K562 (cell line): Measurements from ENCODE around the gene GJA5. TPM values are rescaled to one million over a fixed set of nuclear protein-coding genes. Genes with fewer than 3 reads are reported as not detected.

ENCODE experiments used
- ATAC-seq: fragments of 200-7000 bp; cut with Tn5 transposase; 3 replicates; pipeline ENCODE4 v1.9.1; 2020; ENCODE audit warnings: moderate library complexity
- BruUV-seq: library from RNA; stranded (reverse); fragments of 400-500 nt; replicated peaks from 2 replicates; lab custom pipeline; 2021; lab: Mats Ljungman, UMichigan
- CTCF ChIA-PET: fragments of 300-600 bp; formaldehyde crosslinking; extraction: SDS; loops from one replicate; lab custom pipeline; 2021; ENCODE audit warnings: low intra/inter-chr PET ratio; lab: Yijun Ruan, JAX
- POLR2A ChIA-PET: fragments of 300-600, 350-650 bp; sonication (Branson Sonifier 250); formaldehyde crosslinking; extraction: SDS; loops from one replicate; lab custom pipeline; 2021; ENCODE audit warnings: antibody characterized with exemption, inconsistent platforms; lab: Yijun Ruan, JAX
- DNase-seq, 4 experiments: peaks; one replicate each; pipeline versions ENCODE4 v3.0.0 to v3.0.0-alpha.2; 2011 to 2018; ENCODE audit warnings: low spot score in 3 of 4, mixed read lengths in 3 of 4; ENCODE audit errors: extremely low read depth in 1 of 4
- FAIRE-seq: peaks from 2 replicates; lab custom pipeline; 2011; peaks lifted over from hg19 to GRCh38; lab: Jason Lieb, UNC
- H2AFZ ChIP-seq: 2 replicates; pipeline ENCODE4 v1.6.0; 2011; ENCODE audit warnings: low read depth, low read length, control low read depth, inconsistent platforms
- H3K27ac ChIP-seq: fragments of 200-600 bp; 3 replicates; pipeline ENCODE4 v1.8.0; 2011; ENCODE audit warnings: low read depth, mild to moderate bottlenecking, control low read depth, inconsistent platforms, low read length, moderate library complexity, mixed read lengths; ENCODE audit errors: extremely low read depth
- H3K27me3 ChIP-seq, 2 experiments: fragments of 300-600 bp in 1 of 2; 2 replicates in 1 of 2; 3 replicates in 1 of 2; pipeline versions ENCODE4 v1.6.0 to v1.8.0; 2011; ENCODE audit warnings: inconsistent platforms in 2 of 2, low read length in 2 of 2, mild to moderate bottlenecking in 1 of 2, mixed read lengths in 1 of 2, moderate library complexity in 1 of 2; ENCODE audit not compliant: control insufficient read depth in 2 of 2, insufficient read depth in 2 of 2
- H3K36me3 ChIP-seq: fragments of 300-600 bp; 3 replicates; pipeline ENCODE4 v1.8.0; 2011; ENCODE audit warnings: mild to moderate bottlenecking, low read length, inconsistent platforms; ENCODE audit not compliant: control insufficient read depth, insufficient read depth
- H3K4me1 ChIP-seq, 2 experiments: fragments of 200-600 bp in 1 of 2; replicated peaks in 1 of 2; 2 replicates in 1 of 2; 3 replicates in 1 of 2; pipeline versions ENCODE4 v1.5.1 to v1.8.0; 2011; ENCODE audit warnings: inconsistent platforms in 2 of 2, low read length in 2 of 2, mild to moderate bottlenecking in 1 of 2, mixed read lengths in 1 of 2, moderate library complexity in 1 of 2; ENCODE audit not compliant: control insufficient read depth in 2 of 2, insufficient read depth in 2 of 2
- H3K4me2 ChIP-seq: 2 replicates; pipeline ENCODE4 v1.6.1; 2011; ENCODE audit warnings: low read length, control low read depth, inconsistent platforms, mixed read lengths; ENCODE audit not compliant: insufficient read depth
- H3K4me3 ChIP-seq: fragments of 200-600 bp; sonication (generic), shearing (Covaris generic); 2 replicates; pipeline ENCODE4 v1.5.1; 2016; ENCODE audit warnings: control low read depth, inconsistent platforms
- H3K79me2 ChIP-seq: fragments of 200-600 bp; 3 replicates; pipeline ENCODE4 v1.8.0; 2011; ENCODE audit warnings: low read length, inconsistent platforms; ENCODE audit not compliant: control insufficient read depth, insufficient read depth
- H3K9ac ChIP-seq, 2 experiments: 2 replicates each; pipeline versions ENCODE4 v1.6.0 to v1.6.1; 2011; ENCODE audit warnings: low read depth in 2 of 2, low read length in 2 of 2, control low read depth in 1 of 2, inconsistent platforms in 1 of 2, mild to moderate bottlenecking in 1 of 2, mixed read lengths in 1 of 2; ENCODE audit not compliant: insufficient read depth in 1 of 2
- H3K9me1 ChIP-seq: one replicate; pipeline ENCODE4 v1.6.0; 2011; ENCODE audit warnings: inconsistent platforms, mild to moderate bottlenecking, low read length, moderate library complexity; ENCODE audit not compliant: control insufficient read depth, insufficient read depth
- H3K9me3 ChIP-seq: replicated peaks from 2 replicates; pipeline ENCODE4 v1.5.1; 2011; ENCODE audit warnings: low read depth, low read length, inconsistent platforms; ENCODE audit not compliant: control insufficient read depth, insufficient read depth
- H4K20me1 ChIP-seq: replicated peaks from 2 replicates; pipeline ENCODE4 v1.6.1; 2011; ENCODE audit warnings: low read length, inconsistent platforms, mixed read lengths; ENCODE audit not compliant: control insufficient read depth, insufficient read depth
- LCOR ChIP-seq: sonication (generic); formaldehyde crosslinking; IDR thresholded peaks from 2 replicates; pipeline ENCODE4 v1.8.0; 2022; ENCODE audit warnings: mild to moderate bottlenecking, missing genetic modification reagents
- MCM5 ChIP-seq: fragments of 450-650 bp; IDR thresholded peaks from 2 replicates; pipeline ENCODE4 v1.6.1; 2016; ENCODE audit warnings: low read depth
- NFIC ChIP-seq: fragments of 450-650 bp; IDR thresholded peaks from 2 replicates; pipeline ENCODE4 v1.6.1; 2017; ENCODE audit warnings: mild to moderate bottlenecking, inconsistent platforms
- RHOXF2B ChIP-seq: fragments of 250-450 bp; sonication (Bioruptor Pico); conservative IDR thresholded peaks from 2 replicates; pipeline ENCODE4 v1.5.1; 2021
- STAT5B ChIP-seq: fragments of 250-450 bp; sonication (Bioruptor Pico); IDR thresholded peaks from 2 replicates; pipeline ENCODE4 v1.8.0; 2021; ENCODE audit warnings: mild to moderate bottlenecking, inconsistent platforms
- TAF15 ChIP-seq: fragments of 200-400 bp; formaldehyde crosslinking; IDR thresholded peaks from 2 replicates; pipeline ENCODE4 v1.6.1; 2017; ENCODE audit warnings: mild to moderate bottlenecking, low read depth, low read length, moderate library complexity
- ZNF124 ChIP-seq: sonication (generic); formaldehyde crosslinking; IDR thresholded peaks from 2 replicates; pipeline ENCODE4 v1.8.1; 2022; ENCODE audit warnings: missing genetic modification reagents
- WGBS: fragments of 100-300 bp; shearing (Covaris generic); methylation state at CpG from one replicate; pipeline ENCODE4 v1.1.6; 2016; ENCODE audit warnings: low coverage, mixed read lengths; ENCODE audit not compliant: insufficient coverage; ENCODE audit errors: missing lambda C conversion rate; 5-methylcytosine and 5-hydroxymethylcytosine counted together
- in situ Hi-C: fragments of 300-500 bp; cut with MboI; formaldehyde crosslinking; loops from 4 replicates; pipeline ENCODE4 v1.15.0; 2018; ENCODE audit warnings: inconsistent platforms, mixed read lengths
- intact Hi-C: fragments of 100-400 bp; cut with micrococcal nuclease; formaldehyde crosslinking; loops from 2 replicates; pipeline ENCODE4 v1.14.2; 2022
- polyA plus RNA-seq, 8 experiments: library from polyadenylated mRNA; depleted of rRNA in 4 of 8; stranded (reverse) in 5 of 8; unstranded in 3 of 8; fragments of >200 nt; fragmentation: Nextera tagmentation in 2 of 8; fragmentation: Illumina TruSeq in 1 of 8; extraction: Ambion mirVana in 2 of 8; extraction: Trizol in 1 of 8; gene quantifications; 2 replicates each; pipeline versions ENCODE4 v1.2.1 to v1.2.3, GENCODE V29; 2011 to 2014; ENCODE audit warnings: inconsistent platforms in 1 of 8, missing spikeins in 1 of 8
- total RNA-seq, 7 experiments: library from RNA; depleted of rRNA in 6 of 7; stranded (reverse); fragments of >200 nt in 6 of 7; fragmentation: Illumina TruSeq in 2 of 7; extraction: Trizol in 2 of 7; gene quantifications; 2 replicates each; pipeline versions ENCODE4 v1.2.1 to v1.2.3, GENCODE V29; 2011 to 2021; ENCODE audit warnings: low replicate concordance in 1 of 7
- TF ChIP-seq, protein P1 (sequence below), 3 experiments: fragments of 200-800 bp in 1 of 3; fragments of 250-450 bp in 1 of 3; fragments of 450-650 bp in 1 of 3; sonication (Bioruptor Pico) in 1 of 3; sonication (Bioruptor generic) in 1 of 3; formaldehyde crosslinking in 1 of 3; IDR thresholded peaks; 2 replicates each; pipeline versions ENCODE4 v1.6.1 to v1.8.0; 2016 to 2022; ENCODE audit warnings: mild to moderate bottlenecking in 2 of 3, missing genetic modification characterization in 2 of 3, missing compliant biosample characterization in 1 of 3, moderate library complexity in 1 of 3
- TF ChIP-seq, protein P2 (sequence below): IDR thresholded peaks from 3 replicates; pipeline ENCODE4 v1.6.1; 2011; ENCODE audit warnings: borderline replicate concordance, mild to moderate bottlenecking; ENCODE audit not compliant: insufficient read length, insufficient read depth

Gene GJA5
- total and polyA plus RNA-seq, 9 of the 15 experiments (the other 6 are each of a cell fraction or from before 2014, with no cell fraction given), result 0.07 TPM; not detected in 7

DNA sequence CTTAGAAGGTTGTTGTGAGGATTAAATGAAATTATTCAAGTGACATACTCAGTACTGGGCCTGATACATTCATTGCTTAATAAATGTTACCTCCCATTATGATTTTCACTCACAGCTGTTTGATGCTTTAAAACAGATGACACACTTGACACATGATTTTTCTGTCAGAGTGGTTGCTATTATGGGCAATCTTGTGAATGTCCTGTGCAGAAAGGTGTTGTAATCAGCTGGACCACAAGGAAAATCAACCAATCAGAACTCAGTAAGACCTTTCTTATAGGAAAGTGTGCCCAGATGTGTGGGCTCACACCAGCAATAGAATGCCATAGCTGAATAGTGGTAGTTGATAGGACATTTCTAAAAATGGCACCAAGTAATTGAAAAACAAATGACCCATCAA is 23.5 kb downstream of the GJA5 start:
- POLR2A ChIA-PET, result interaction anchor here (1.1 to 1.7 kb wide), 2 partner anchors 8 to 11 kb away, joined by 3 to 8 read pairs; no protein-coding TSS in a partner anchor
- no peak for FAIRE-seq

DNA sequence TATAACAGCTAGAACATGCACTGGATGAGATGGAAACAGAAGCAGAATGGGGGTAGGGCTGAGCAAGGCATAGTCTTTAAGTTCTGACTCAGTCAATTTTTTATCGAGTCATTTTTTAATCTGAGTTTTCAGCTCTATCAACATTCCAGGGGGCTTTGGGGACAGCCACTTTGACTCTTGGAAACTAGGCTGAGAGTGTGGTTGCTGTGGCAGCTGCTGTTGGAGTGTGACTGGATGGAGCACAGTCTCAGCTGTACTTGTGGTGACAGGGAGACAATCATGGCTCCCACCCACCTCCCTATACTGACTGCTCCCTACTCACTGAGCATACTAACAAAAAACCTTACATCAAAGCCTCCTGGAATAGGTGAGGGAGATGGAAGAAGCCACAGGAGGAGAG is 25.0 kb downstream of the GJA5 start:
- H3K9me3 ChIP-seq, result no peaks in the 10 kb centered on the region

More for the DNA sequence above, 23.5 kb downstream of the GJA5 start:
- TF ChIP-seq TAF15, result no peak
- TF ChIP-seq, all 486 proteins: peak for 0
- Histone ChIP-seq H3K79me2 (no peaks in the 10 kb centered on the region), H3K27me3 (no peaks in the 10 kb centered on the region; a peak in 1 of 5 replicates), H4K20me1 (0 out of 2 replicates have a peak, but pooled peaks cover 3% of the 10 kb centered on the region), H3K9me1 (no peaks in the 10 kb centered on the region), H3K4me3 (no peak overlapping the region), H3K27ac (no peak overlapping the region), H3K36me3 (no peaks in the 10 kb centered on the region), H3K4me2 (no peak overlapping the region), H3K4me1 (no peaks in the 10 kb centered on the region), H2AFZ (no peak overlapping the region), H3K9me3 (no peaks in the 10 kb centered on the region), H3K9ac (no peak overlapping the region)
- ATAC-seq (no peak), DNase-seq (no peak)
- in situ Hi-C loops, result no loop called here
- intact Hi-C loops, result no loop called here
- CTCF ChIA-PET, result no interaction called here
- no TSS peak for BruUV-seq

More for the DNA sequence above, 25.0 kb downstream of the GJA5 start:
- no peaks in the 10 kb centered on the region; a peak in 1 of 5 replicates for H3K27me3 ChIP-seq
- no peaks in the 10 kb centered on the region for H3K36me3 ChIP-seq
- in situ Hi-C loops (no loop called here), intact Hi-C loops (no loop called here)
- 0% methylated on average over 1 of the region's 1 CpG for WGBS
- no peak for ATAC-seq
- no peaks in the 10 kb centered on the region for H3K79me2 ChIP-seq
- CTCF ChIA-PET, result no interaction called here
- no peaks in the 10 kb centered on the region for H3K4me1 ChIP-seq
- no peak overlapping the region for H3K9ac ChIP-seq
- TF ChIP-seq STAT5B (CRISPR knock-in tag) (no peak), NFIC (no peak), RHOXF2B (no peak), ZNF124 (CRISPR knock-in tag) (no peak), MCM5 (no peak), LCOR (CRISPR knock-in tag) (no peak)
- TF ChIP-seq, protein P1, sequence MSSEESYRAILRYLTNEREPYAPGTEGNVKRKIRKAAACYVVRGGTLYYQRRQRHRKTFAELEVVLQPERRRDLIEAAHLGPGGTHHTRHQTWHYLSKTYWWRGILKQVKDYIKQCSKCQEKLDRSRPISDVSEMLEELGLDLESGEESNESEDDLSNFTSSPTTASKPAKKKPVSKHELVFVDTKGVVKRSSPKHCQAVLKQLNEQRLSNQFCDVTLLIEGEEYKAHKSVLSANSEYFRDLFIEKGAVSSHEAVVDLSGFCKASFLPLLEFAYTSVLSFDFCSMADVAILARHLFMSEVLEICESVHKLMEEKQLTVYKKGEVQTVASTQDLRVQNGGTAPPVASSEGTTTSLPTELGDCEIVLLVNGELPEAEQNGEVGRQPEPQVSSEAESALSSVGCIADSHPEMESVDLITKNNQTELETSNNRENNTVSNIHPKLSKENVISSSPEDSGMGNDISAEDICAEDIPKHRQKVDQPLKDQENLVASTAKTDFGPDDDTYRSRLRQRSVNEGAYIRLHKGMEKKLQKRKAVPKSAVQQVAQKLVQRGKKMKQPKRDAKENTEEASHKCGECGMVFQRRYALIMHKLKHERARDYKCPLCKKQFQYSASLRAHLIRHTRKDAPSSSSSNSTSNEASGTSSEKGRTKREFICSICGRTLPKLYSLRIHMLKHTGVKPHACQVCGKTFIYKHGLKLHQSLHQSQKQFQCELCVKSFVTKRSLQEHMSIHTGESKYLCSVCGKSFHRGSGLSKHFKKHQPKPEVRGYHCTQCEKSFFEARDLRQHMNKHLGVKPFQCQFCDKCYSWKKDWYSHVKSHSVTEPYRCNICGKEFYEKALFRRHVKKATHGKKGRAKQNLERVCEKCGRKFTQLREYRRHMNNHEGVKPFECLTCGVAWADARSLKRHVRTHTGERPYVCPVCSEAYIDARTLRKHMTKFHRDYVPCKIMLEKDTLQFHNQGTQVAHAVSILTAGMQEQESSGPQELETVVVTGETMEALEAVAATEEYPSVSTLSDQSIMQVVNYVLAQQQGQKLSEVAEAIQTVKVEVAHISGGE (CRISPR knock-in tag; IDR thresholded peaks at IDR 0.05), result no peak
- TF ChIP-seq, protein P2, sequence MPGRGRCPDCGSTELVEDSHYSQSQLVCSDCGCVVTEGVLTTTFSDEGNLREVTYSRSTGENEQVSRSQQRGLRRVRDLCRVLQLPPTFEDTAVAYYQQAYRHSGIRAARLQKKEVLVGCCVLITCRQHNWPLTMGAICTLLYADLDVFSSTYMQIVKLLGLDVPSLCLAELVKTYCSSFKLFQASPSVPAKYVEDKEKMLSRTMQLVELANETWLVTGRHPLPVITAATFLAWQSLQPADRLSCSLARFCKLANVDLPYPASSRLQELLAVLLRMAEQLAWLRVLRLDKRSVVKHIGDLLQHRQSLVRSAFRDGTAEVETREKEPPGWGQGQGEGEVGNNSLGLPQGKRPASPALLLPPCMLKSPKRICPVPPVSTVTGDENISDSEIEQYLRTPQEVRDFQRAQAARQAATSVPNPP, result no peak
- POLR2A ChIA-PET, result no interaction called here
- H3K4me3 ChIP-seq, result no peak overlapping the region
- no peak overlapping the region for H3K4me2 ChIP-seq
- BruUV-seq, result no TSS peak
- H3K27ac ChIP-seq, result no peak overlapping the region
- no peak for FAIRE-seq
- no peak for DNase-seq
- 0 out of 2 replicates have a peak, but pooled peaks cover 3% of the 10 kb centered on the region for H4K20me1 ChIP-seq
- H2AFZ ChIP-seq, result no peak overlapping the region
- no peaks in the 10 kb centered on the region for H3K9me1 ChIP-seq
